HG03442 (cell line): ENCODE results near the gene NOG.

Experiments used
- ATAC-seq: cut with Tn5 transposase; IDR thresholded peaks from one replicate; pipeline ENCODE4 v1.9.1; 2021; ENCODE audit warnings: mild to moderate bottlenecking, moderate library complexity; ENCODE audit not compliant: unreplicated experiment

The NOG gene

GRCh38 chr17:56593646-56594319 is at the start of gene NOG:
Gene NOG, plus strand, starts transcription at chr17:56593699. Its CDS starts 525 bp downstream, at chr17:56594224.
- peak; percentile 39 for ATAC-seq

- no peak for ATAC-seq
Measured at GRCh38 chr17:56545106-56545505, 48.4 kb upstream of the NOG start.

GRCh38 chr17:56545930-56546329 is 47.6 kb upstream of the NOG start:
- ATAC-seq: no peak

- no peak for ATAC-seq
Measured at GRCh38 chr17:56548661-56549060, 44.8 kb upstream of the NOG start.

- ATAC-seq: no peak
Measured at GRCh38 chr17:56549501-56549900, 44.0 kb upstream of the NOG start.

- ATAC-seq: no peak
Measured at GRCh38 chr17:56557682-56558081, 35.8 kb upstream of the NOG start.

GRCh38 chr17:56558088-56558487 is 35.4 kb upstream of the NOG start:
- no peak for ATAC-seq

GRCh38 chr17:56570199-56570598 is 23.3 kb upstream of the NOG start:
- no peak for ATAC-seq

GRCh38 chr17:56571456-56571855 is 22.0 kb upstream of the NOG start:
- ATAC-seq: no peak

GRCh38 chr17:56577190-56577842 is 16.2 kb upstream of the NOG start:
- no peak for ATAC-seq

- ATAC-seq: no peak
Measured at GRCh38 chr17:56577843-56578204, 15.7 kb upstream of the NOG start.

GRCh38 chr17:56581635-56582627 is 11.6 kb upstream of the NOG start:
- no peak for ATAC-seq

- ATAC-seq: no peak
Measured at GRCh38 chr17:56583772-56584171, 9.7 kb upstream of the NOG start.

- ATAC-seq: no peak
Measured at GRCh38 chr17:56587298-56587697, 6.2 kb upstream of the NOG start.

- ATAC-seq: peak; percentile 78
Measured at GRCh38 chr17:56592487-56593085, 913 bp upstream of the NOG start.

GRCh38 chr17:56593086-56593645 is 333 bp upstream of the NOG start:
- ATAC-seq: no peak

- ATAC-seq: no peak
Measured at GRCh38 chr17:56594320-56595107, 1.0 kb downstream of the NOG start.

GRCh38 chr17:56595108-56595418 is 1.6 kb downstream of the NOG start:
- no peak for ATAC-seq

GRCh38 chr17:56595831-56596690 is 2.6 kb downstream of the NOG start:
- ATAC-seq: no peak
